ENCODE measurements around the gene PPEF2. TPM values are rescaled to one million over a fixed set of nuclear protein-coding genes. Genes with fewer than 3 reads are reported as not detected.

Gene PPEF2
- total RNA-seq, 1 donor from 2014 or later, result not detected

DNA sequence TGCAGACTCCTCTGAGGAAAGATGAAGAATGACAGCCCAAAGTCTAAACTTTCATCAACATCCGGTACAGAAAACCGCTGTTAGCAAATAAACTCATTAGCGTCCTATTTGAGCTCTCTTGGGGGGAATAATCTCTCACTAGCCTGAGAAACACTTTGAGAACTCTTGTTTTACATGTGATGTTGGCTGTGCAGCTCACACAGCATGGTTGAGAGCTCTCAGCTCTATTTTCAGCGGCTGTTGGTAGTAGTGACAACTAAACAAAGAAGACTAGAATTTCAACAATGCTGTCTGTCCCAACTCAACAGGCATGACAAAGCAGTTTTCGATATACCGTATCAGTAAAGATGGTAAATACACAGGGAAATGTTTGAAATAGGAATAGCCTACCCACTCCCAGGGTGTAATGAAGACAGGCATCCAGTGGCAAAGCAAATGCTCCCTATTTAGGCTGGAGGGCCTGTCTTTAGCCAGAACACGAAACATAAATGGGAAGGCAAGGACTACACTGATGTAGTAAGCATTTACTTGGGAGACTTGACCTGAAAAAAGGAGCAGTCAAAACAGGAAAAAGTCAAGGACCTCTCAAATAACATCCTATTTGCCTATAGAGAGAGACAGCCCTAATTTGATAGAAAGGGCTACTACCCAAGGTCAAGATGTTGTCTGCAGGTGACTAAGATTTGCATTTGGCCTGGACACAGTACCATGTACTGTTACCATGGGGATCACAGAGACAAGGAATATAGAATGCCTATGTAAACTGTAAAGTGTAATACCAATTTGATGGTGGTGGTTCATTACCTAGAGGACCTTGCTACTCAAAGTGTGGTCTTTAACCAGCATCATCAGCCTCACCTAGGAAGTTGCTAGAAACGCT is 60.4 kb downstream of the PPEF2 start:
- Histone ChIP-seq H3K27me3 (ENCODE audit: control insufficient read depth, insufficient read depth, low read length) (no peaks in the 10 kb centered on the region), H3K4me3 (ENCODE audit: low read depth, low read length) (no peak overlapping the region), H3K36me3 (ENCODE audit: control insufficient read depth, insufficient read depth, low read length) (no peaks in the 10 kb centered on the region)
- DNase-seq (ENCODE audit: low read depth), result no peak
- no peak for TF ChIP-seq CTCF (IDR thresholded peaks at IDR 0.05; ENCODE audit: insufficient read depth, low read length, severe bottlenecking)
- no peak for FAIRE-seq

- Histone ChIP-seq H3K27me3 (ENCODE audit: control insufficient read depth, insufficient read depth, low read length) (no peaks in the 10 kb centered on the region), H3K4me3 (ENCODE audit: low read depth, low read length) (no peak overlapping the region), H3K36me3 (ENCODE audit: control insufficient read depth, insufficient read depth, low read length) (no peaks in the 10 kb centered on the region)
- TF ChIP-seq CTCF (IDR thresholded peaks at IDR 0.05; ENCODE audit: insufficient read depth, low read length, severe bottlenecking), result no peak
- FAIRE-seq (no peak), DNase-seq (ENCODE audit: low read depth) (no peak)
These were observed 67.5 kb downstream of the PPEF2 start for GRCh38 chr4:75834772-75835154.

DNA sequence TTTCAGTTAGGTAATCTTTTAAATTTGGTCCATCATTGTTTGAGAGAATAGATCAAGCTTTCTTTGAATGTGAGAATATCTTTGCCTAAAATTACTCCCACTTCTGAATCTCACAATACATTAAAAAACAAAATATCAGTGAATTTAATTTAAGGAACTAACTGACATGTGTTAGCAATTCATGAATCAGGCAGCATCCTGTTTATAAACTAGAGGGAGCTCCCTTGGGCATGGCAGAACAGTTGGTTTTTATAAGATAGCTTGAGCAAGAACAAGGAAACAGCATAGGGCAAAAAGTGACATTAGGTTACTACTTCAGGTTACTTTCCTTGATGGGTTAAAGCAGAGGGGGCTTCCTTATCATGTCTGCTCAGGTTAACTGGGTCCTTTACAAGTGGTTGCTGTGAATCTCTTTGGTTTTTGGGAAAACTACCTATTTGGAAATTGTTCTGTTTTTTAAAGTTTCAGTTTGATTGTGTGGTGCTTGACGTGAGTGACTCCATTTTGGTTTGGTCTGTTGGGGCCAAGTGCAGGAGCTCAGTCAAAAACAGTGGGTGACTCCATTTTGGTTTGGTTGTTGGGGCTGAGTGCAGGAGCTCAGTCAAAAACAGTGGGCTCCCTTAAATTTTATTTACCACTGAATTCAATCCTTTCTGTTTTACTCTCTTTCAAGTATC is 68.0 kb downstream of the PPEF2 start:
- no peak for DNase-seq (ENCODE audit: low read depth)
- TF ChIP-seq CTCF (IDR thresholded peaks at IDR 0.05; ENCODE audit: insufficient read depth, low read length, severe bottlenecking), result no peak
- no peaks in the 10 kb centered on the region for H3K27me3 ChIP-seq (ENCODE audit: control insufficient read depth, insufficient read depth, low read length)
- H3K36me3 ChIP-seq (ENCODE audit: control insufficient read depth, insufficient read depth, low read length), result no peaks in the 10 kb centered on the region
- no peak for FAIRE-seq
- no peak overlapping the region for H3K4me3 ChIP-seq (ENCODE audit: low read depth, low read length)

GRCh38 chr4:75831856-75832405 is 70.3 kb downstream of the PPEF2 start:
- DNase-seq (ENCODE audit: low read depth), result no peak
- no peak for TF ChIP-seq CTCF (IDR thresholded peaks at IDR 0.05; ENCODE audit: insufficient read depth, low read length, severe bottlenecking)
- Histone ChIP-seq H3K36me3 (ENCODE audit: control insufficient read depth, insufficient read depth, low read length) (no peaks in the 10 kb centered on the region), H3K27me3 (ENCODE audit: control insufficient read depth, insufficient read depth, low read length) (no peaks in the 10 kb centered on the region), H3K4me3 (ENCODE audit: low read depth, low read length) (no peak overlapping the region)
- no peak for FAIRE-seq

DNA sequence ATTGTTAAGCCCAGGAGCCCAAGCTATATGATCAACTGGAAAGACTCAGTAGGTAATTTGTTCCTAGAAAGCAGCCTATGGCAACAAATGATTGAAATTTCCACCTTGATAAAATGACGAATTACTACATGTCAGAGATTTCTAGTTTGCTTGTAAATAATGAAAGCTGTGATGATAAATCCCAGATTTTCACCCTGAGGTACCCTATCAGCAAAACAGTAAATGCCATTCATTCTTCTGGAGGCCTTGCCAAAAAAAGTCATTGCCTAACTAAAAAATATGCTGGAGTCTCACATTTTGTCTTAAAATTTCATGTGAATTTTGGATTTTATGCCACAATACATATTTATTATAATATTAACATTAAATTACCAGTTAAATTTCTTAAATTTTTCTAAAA is 71.3 kb downstream of the PPEF2 start:
- no peak for DNase-seq (ENCODE audit: low read depth)
- H3K4me3 ChIP-seq (ENCODE audit: low read depth, low read length), result no peak overlapping the region
- H3K27me3 ChIP-seq (ENCODE audit: control insufficient read depth, insufficient read depth, low read length), result no peaks in the 10 kb centered on the region
- no peaks in the 10 kb centered on the region for H3K36me3 ChIP-seq (ENCODE audit: control insufficient read depth, insufficient read depth, low read length)
- FAIRE-seq, result no peak
- no peak for TF ChIP-seq CTCF (IDR thresholded peaks at IDR 0.05; ENCODE audit: insufficient read depth, low read length, severe bottlenecking)
